Nephron progenitor cell (in vitro differentiated cells): Measurements from ENCODE around the gene TUBD1.

Experiments
- DNase-seq: peaks from one replicate; pipeline ENCODE4 v3.0.0; 2021
- H3K27ac Mint-ChIP-seq: 2 replicates; pipeline ENCODE4 v1.8.0; 2021; ENCODE audit warnings: mild to moderate bottlenecking, moderate library complexity, mixed read lengths
- H3K27me3 Mint-ChIP-seq: 2 replicates; pipeline ENCODE4 v1.8.0; 2021; ENCODE audit warnings: mild to moderate bottlenecking, low read depth, mixed read lengths; ENCODE audit not compliant: poor library complexity
- H3K36me3 Mint-ChIP-seq: 2 replicates; pipeline ENCODE4 v1.8.0; 2021; ENCODE audit warnings: low read depth, mixed read lengths
- H3K4me1 Mint-ChIP-seq: 2 replicates; pipeline ENCODE4 v1.8.0; 2021; ENCODE audit warnings: mixed read lengths
- H3K4me3 Mint-ChIP-seq: 2 replicates; pipeline ENCODE4 v1.8.0; 2021; ENCODE audit warnings: mild to moderate bottlenecking, moderate library complexity, mixed read lengths
- H3K9me3 Mint-ChIP-seq: 2 replicates; pipeline ENCODE4 v1.8.0; 2021; ENCODE audit warnings: mild to moderate bottlenecking, moderate library complexity, mixed read lengths
- TF ChIP-seq, protein P1 (sequence below): fragments of 200-600 bp; sonication (generic); IDR thresholded peaks from 2 replicates; pipeline ENCODE4 v1.5.0; 2021; ENCODE audit warnings: antibody characterized with exemption

The TUBD1 gene

DNA sequence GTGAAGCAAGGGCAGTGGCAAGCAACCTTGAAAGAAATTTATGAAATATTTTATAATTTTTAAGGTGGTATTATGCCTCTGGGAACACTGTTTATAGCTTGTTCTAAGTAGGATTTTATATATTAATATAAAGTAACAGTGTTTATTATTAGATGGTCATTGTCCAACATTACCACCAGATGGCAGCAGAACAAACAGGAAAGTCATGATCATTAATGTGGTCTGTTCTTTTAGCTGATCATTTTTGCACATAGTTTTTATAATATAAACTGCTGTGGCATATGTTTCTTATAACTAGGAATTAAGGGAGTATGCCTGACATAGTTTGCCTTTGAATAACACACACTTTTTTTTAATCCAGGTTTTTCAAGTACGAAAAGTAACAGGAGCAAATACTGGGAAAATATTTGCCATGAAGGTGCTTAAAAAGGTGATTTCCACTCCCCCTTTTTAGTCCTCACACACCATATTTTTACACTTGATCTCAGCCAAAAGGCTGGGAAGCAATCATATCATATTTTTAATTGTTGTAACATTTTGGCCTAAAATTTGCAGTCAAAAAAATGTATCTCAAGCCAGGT lies 21.6 kb upstream of the TUBD1 start:
- H3K27me3 Mint-ChIP-seq: no peaks in the 10 kb centered on the region
- no peak overlapping the region for H3K27ac Mint-ChIP-seq
- H3K4me1 Mint-ChIP-seq: no peaks in the 10 kb centered on the region
- H3K9me3 Mint-ChIP-seq: no peaks in the 10 kb centered on the region
- DNase-seq: no peak
- TF ChIP-seq, protein P1, sequence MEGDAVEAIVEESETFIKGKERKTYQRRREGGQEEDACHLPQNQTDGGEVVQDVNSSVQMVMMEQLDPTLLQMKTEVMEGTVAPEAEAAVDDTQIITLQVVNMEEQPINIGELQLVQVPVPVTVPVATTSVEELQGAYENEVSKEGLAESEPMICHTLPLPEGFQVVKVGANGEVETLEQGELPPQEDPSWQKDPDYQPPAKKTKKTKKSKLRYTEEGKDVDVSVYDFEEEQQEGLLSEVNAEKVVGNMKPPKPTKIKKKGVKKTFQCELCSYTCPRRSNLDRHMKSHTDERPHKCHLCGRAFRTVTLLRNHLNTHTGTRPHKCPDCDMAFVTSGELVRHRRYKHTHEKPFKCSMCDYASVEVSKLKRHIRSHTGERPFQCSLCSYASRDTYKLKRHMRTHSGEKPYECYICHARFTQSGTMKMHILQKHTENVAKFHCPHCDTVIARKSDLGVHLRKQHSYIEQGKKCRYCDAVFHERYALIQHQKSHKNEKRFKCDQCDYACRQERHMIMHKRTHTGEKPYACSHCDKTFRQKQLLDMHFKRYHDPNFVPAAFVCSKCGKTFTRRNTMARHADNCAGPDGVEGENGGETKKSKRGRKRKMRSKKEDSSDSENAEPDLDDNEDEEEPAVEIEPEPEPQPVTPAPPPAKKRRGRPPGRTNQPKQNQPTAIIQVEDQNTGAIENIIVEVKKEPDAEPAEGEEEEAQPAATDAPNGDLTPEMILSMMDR: peak; percentile 76
- peaks cover 44% of the 10 kb centered on the region for H3K36me3 Mint-ChIP-seq
- H3K4me3 Mint-ChIP-seq: no peak overlapping the region

- peaks cover 5% of the 10 kb centered on the region for H3K9me3 Mint-ChIP-seq
- no peak overlapping the region for H3K4me3 Mint-ChIP-seq
- TF ChIP-seq, protein P1: no peak
- no peaks in the 10 kb centered on the region for H3K27me3 Mint-ChIP-seq
- H3K36me3 Mint-ChIP-seq: peaks cover 47% of the 10 kb centered on the region
- no peaks in the 10 kb centered on the region for H3K4me1 Mint-ChIP-seq
- DNase-seq: no peak
- no peak overlapping the region for H3K27ac Mint-ChIP-seq
Measured at GRCh38 chr17:59907467-59907866, 14.7 kb upstream of the TUBD1 start.

DNA sequence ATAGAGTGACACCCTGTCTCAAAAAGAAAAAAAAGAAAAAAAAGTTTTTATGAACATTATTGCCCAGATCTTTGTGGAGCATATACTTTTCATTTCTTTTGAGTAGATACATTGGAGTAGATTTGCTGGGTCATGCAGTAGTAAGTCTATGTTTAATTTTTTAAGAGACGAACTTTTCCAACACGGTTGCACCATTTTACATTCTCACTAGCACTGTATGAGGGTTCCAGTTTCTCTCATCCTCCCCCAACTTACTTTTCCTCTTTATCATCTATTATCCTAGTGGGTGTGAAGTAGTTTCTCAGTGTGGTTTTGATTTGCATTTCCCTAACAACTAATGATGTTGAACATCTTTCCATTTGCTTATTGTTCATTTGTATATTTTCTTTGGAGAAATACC lies 10.7 kb upstream of the TUBD1 start:
- peaks cover 5% of the 10 kb centered on the region for H3K9me3 Mint-ChIP-seq
- DNase-seq: no peak
- peaks cover 41% of the 10 kb centered on the region for H3K36me3 Mint-ChIP-seq
- H3K4me3 Mint-ChIP-seq: no peak overlapping the region
- no peaks in the 10 kb centered on the region for H3K27me3 Mint-ChIP-seq
- peak overlapping the region; percentile 24 for H3K27ac Mint-ChIP-seq
- H3K4me1 Mint-ChIP-seq: no peaks in the 10 kb centered on the region
- TF ChIP-seq, protein P1: no peak

- Mint-ChIP-seq H3K4me1 (no peaks in the 10 kb centered on the region), H3K4me3 (no peak overlapping the region), H3K27ac (no peak overlapping the region), H3K36me3 (peaks cover 26% of the 10 kb centered on the region), H3K9me3 (peaks cover 5% of the 10 kb centered on the region), H3K27me3 (no peaks in the 10 kb centered on the region)
- TF ChIP-seq, protein P1: no peak
- no peak for DNase-seq
Measured at GRCh38 chr17:59901604-59902003, 8.9 kb upstream of the TUBD1 start.

- no peaks in the 10 kb centered on the region for H3K9me3 Mint-ChIP-seq
- no peak for DNase-seq
- no peak overlapping the region for H3K27ac Mint-ChIP-seq
- H3K27me3 Mint-ChIP-seq: no peaks in the 10 kb centered on the region
- TF ChIP-seq, protein P1: no peak
- no peak overlapping the region for H3K4me3 Mint-ChIP-seq
- H3K36me3 Mint-ChIP-seq: peaks cover 11% of the 10 kb centered on the region
- H3K4me1 Mint-ChIP-seq: peaks cover 8% of the 10 kb centered on the region
Measured at GRCh38 chr17:59899099-59899498, 6.4 kb upstream of the TUBD1 start.

DNA sequence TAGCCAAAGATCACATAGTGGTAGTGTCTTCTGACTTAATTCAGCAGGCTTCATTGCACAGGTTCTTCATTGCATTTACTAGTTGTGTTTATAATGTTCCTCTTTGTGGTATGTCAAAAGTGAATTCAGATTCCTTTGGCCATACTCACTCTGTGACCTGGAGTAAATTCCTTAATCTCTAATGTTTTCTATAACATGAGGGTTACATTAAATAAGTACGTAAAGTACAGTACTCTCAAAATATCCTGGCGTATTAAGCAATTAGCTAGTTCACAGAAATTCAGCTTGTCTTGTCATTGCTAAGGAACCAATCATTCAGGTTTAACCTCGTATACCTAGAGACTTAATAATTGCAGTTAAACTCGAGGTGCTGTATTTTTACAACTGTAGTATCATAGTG lies 4.3 kb upstream of the TUBD1 start:
- TF ChIP-seq, protein P1: no peak
- Mint-ChIP-seq H3K9me3 (no peaks in the 10 kb centered on the region), H3K4me1 (peaks cover 20% of the 10 kb centered on the region), H3K4me3 (no peak overlapping the region), H3K27me3 (no peaks in the 10 kb centered on the region), H3K27ac (no peak overlapping the region), H3K36me3 (peaks cover 5% of the 10 kb centered on the region)
- no peak for DNase-seq
